NOMO-1 (cell line): ENCODE results near the gene PIKFYVE.
"Not testable (repeated sequence)": the region's sequence is repeated elsewhere in the genome, so short reads cannot be mapped to it uniquely, and the experiment has no call there.

Experiments
- DNase-seq, 2 experiments: peaks; one replicate each; lab custom pipeline; 2025; ENCODE audit not compliant: unreplicated experiment in 2 of 2; lab: John Stamatoyannopoulos, UW

Gene PIKFYVE

GRCh38 chr2:208358758-208359631 is 92.9 kb downstream of the PIKFYVE start:
- DNase-seq, result peak in 1 of 2 experiments; percentile 21

- DNase-seq, result peak; percentile 46 to 49
These were observed 93.6 kb downstream of the PIKFYVE start for GRCh38 chr2:208359632-208359986.

GRCh38 chr2:208360259-208361076 is 94.4 kb downstream of the PIKFYVE start:
- no peak for DNase-seq

- no peak for DNase-seq
These were observed 95.0 kb downstream of the PIKFYVE start for GRCh38 chr2:208361077-208361441.

GRCh38 chr2:208363485-208363884 is 97.4 kb downstream of the PIKFYVE start:
- peak in 1 of 2 experiments; percentile 18 for DNase-seq

GRCh38 chr2:208366215-208367127 is 100.4 kb downstream of the PIKFYVE start:
- DNase-seq, result peak; percentile 41 to 80

GRCh38 chr2:208369091-208369490 is 103.0 kb downstream of the PIKFYVE start:
- DNase-seq, result no peak

GRCh38 chr2:208370881-208371633 is 105.0 kb downstream of the PIKFYVE start:
- no peak for DNase-seq

GRCh38 chr2:208371634-208371935 is 105.5 kb downstream of the PIKFYVE start:
- DNase-seq, result no peak

GRCh38 chr2:208373460-208374089 is 107.5 kb downstream of the PIKFYVE start:
- peak in 1 of 2 experiments; percentile 21 for DNase-seq

- no peak for DNase-seq
These were observed 109.5 kb downstream of the PIKFYVE start for GRCh38 chr2:208375491-208376068.

GRCh38 chr2:208377344-208377860 is 111.3 kb downstream of the PIKFYVE start:
- DNase-seq, result not testable (repeated sequence)

- DNase-seq, result no peak
These were observed 113.1 kb downstream of the PIKFYVE start for GRCh38 chr2:208379192-208379591.

GRCh38 chr2:208384637-208385036 is 118.6 kb downstream of the PIKFYVE start:
- no peak for DNase-seq

GRCh38 chr2:208386541-208386940 is 120.5 kb downstream of the PIKFYVE start:
- DNase-seq, result no peak

- no peak for DNase-seq
These were observed 123.9 kb downstream of the PIKFYVE start for GRCh38 chr2:208389940-208390339.

GRCh38 chr2:208392300-208392699 is 126.2 kb downstream of the PIKFYVE start:
- no peak for DNase-seq

GRCh38 chr2:208396796-208397195 is 130.7 kb downstream of the PIKFYVE start:
- not testable (repeated sequence) for DNase-seq

GRCh38 chr2:208399201-208399600 is 133.1 kb downstream of the PIKFYVE start:
- no peak for DNase-seq
